Effector CD4-positive, alpha-beta T cell (primary cell): ENCODE data around the gene PNMA6E.

Experiments used
- DNase-seq: peaks from one replicate; pipeline ENCODE4 v3.0.0-alpha.2; 2020

Gene PNMA6E

GRCh38 chrX:153434801-153435200, 33.7 kb upstream of the PNMA6E start:
- DNase-seq, result no peak

- no peak for DNase-seq
Measured at GRCh38 chrX:153433781-153434285, 32.7 kb upstream of the PNMA6E start.

GRCh38 chrX:153433161-153433680, 32.1 kb upstream of the PNMA6E start:
- no peak for DNase-seq

GRCh38 chrX:153430796-153431195, 29.6 kb upstream of the PNMA6E start:
- no peak for DNase-seq

- DNase-seq, result no peak
Measured at GRCh38 chrX:153426204-153426603, 25.1 kb upstream of the PNMA6E start.

GRCh38 chrX:153423652-153424051, 22.5 kb upstream of the PNMA6E start:
- DNase-seq, result no peak

- DNase-seq, result no peak
Measured at GRCh38 chrX:153421856-153422255, 20.7 kb upstream of the PNMA6E start.

GRCh38 chrX:153420851-153421599, 19.9 kb upstream of the PNMA6E start:
- no peak for DNase-seq

- DNase-seq, result no peak
Measured at GRCh38 chrX:153417637-153418036, 16.5 kb upstream of the PNMA6E start.

GRCh38 chrX:153416781-153417450, 15.8 kb upstream of the PNMA6E start:
- DNase-seq, result no peak

- DNase-seq, result no peak
Measured at GRCh38 chrX:153414856-153415510, 13.8 kb upstream of the PNMA6E start.

GRCh38 chrX:153413731-153414130, 12.6 kb upstream of the PNMA6E start:
- no peak for DNase-seq

GRCh38 chrX:153412746-153413720, 11.9 kb upstream of the PNMA6E start:
- no peak for DNase-seq

- DNase-seq, result no peak
Measured at GRCh38 chrX:153411988-153412574, 10.9 kb upstream of the PNMA6E start.

- no peak for DNase-seq
Measured at GRCh38 chrX:153411255-153411987, 10.3 kb upstream of the PNMA6E start, which contains the start of gene ZFP92. Gene ZFP92, plus strand, starts transcription at chrX:153411472. Its CDS starts 6,851 bp downstream, at chrX:153418323.

GRCh38 chrX:153410888-153411254, 9.7 kb upstream of the PNMA6E start:
- DNase-seq, result no peak

- no peak for DNase-seq
Measured at GRCh38 chrX:153410373-153410772, 9.2 kb upstream of the PNMA6E start.

- DNase-seq, result no peak
Measured at GRCh38 chrX:153409414-153410101, 8.4 kb upstream of the PNMA6E start.

- DNase-seq, result no peak
Measured at GRCh38 chrX:153408871-153409351, 7.8 kb upstream of the PNMA6E start.

- DNase-seq, result no peak
Measured at GRCh38 chrX:153408221-153408721, 7.1 kb upstream of the PNMA6E start.
